Skin of body (tissue), 2 donors: ENCODE results near the gene SEC31A. TPM values are rescaled to one million over a fixed set of nuclear protein-coding genes. Genes with fewer than 3 reads are reported as not detected.

Experiments used
- DNase-seq: peaks from one replicate; lab custom pipeline; 2025; lab: John Stamatoyannopoulos, UW
- total RNA-seq: library from RNA; depleted of rRNA; stranded (reverse); fragments of >200 nt; gene quantifications from one replicate; pipeline ENCODE4 v1.2.3, GENCODE V29; 2014

SEC31A gene
- total RNA-seq, 1 donor from 2014 or later = 264 TPM

- DNase-seq = no peak
These were observed 93.4 kb downstream of the SEC31A start for GRCh38 chr4:82797405-82798111.

DNA sequence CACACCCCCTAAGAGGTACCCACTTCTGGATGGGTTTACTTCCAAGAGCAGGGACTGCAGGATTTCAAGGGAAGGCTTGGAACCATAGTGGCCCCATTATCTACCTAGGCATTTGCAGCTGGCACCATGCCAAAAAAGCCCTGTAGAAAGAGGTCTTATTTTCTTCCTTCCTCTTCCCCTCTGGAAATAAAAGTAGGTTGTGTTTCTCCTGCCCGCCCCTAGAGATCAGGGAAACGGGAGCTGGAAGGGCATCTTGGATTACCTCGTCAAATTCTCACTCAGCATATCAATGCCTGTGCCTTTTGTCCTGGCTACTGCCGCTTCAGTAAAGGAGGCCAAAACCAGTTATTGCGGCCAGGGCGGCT, 93.9 kb downstream of the SEC31A start:
- no peak for DNase-seq

DNA sequence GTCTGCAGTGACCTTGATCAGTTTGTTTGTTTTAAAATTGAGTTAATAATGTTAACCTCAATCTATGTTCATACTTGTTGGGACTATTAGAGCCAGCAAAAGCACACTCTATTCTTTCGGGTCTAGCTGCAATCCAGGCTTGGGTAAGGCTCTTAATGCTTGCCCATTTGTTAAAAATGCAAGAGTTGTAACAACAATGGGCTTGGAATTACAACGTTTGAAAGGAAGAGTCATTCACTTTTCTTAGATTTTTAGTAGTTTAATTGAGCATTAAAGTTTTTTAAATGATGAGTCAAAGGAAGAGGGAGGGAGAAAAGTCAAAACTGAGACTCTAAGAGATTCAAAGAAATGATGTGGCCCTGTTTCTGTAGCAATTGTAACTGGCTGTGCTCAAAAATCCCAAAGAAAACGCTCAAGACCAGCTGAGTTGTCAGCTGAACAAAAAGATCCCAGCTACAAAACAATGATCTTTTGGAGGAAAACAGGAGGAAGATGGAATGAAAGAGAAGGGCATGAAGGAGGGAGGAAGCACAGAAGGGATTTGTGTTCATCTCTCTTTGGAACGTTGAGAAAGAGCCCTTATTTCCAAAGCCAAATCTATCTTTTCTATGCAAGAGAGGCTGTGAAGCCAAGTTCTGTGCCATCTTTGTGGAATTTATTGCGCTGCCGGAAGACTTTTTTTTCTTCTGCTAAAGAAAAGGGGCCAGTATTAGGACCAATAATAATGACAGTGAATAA, 97.9 kb downstream of the SEC31A start:
- DNase-seq = no peak

- DNase-seq = no peak
These were observed 99.8 kb downstream of the SEC31A start for GRCh38 chr4:82791179-82791578.

DNA sequence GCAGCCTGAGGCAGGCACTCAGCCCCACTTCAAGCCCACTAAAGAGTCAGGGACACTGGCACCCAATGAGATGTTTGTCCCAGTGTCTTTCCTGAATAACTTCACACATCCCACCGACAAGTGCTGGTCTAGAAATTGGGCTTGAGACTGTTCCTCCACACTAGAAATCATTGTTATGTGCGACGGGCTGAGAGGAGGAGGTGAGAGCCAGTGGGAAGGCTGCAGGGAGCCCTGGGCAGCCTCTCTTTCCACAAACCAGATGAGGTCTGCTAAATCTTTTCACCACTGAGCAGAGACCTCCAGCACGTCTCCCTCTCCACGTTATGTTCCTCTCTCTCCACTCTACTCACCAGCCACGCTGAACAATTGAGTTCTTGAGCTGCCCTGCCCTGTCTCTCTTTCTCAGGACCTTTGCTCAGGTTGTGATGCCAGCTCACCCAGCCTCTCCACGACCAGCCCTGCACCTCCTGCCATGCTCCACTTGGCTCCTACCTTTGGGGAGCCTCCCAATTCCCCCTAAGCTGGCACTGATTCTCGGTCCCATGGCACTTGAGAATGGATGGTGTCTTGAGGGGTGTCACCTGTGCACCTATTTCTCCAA, 100.8 kb downstream of the SEC31A start:
- no peak for DNase-seq

DNA sequence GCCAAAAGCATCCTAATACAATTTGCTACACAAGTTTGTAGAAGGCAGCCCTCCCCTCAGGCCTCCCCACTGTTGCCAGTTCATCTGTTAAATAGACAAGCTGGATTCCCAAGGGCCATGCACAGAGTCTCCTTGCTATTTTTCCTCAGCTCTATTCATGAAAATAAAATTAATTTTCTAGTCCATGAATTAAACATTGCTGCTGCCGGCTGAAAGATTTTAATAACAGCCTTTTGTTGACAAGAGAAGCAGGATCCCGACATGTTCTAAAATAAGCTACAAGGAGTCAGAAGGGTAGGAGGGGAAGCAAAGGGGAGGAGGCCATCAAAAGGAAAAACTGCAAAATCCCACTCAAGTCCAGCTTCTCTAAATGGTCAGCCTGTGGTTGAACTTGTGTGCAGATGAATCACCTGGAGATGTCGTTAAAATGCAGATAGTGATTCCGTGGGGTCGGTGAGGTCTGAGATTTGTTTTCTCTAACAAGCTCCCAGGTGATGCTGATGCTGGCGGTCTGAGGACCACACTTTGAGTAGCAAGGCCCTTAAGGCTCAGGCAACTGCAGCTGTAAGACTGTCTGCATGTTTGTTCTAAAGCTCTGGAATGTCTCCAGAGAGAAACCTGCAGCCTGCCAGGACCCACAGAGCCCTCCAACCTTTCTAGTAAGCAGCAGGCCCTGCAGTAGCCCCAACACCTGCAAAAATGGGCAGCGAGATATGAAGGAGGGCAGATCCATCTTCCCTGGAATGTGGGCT, 101.8 kb downstream of the SEC31A start:
- no peak for DNase-seq

GRCh38 chr4:82787342-82787741, 103.6 kb downstream of the SEC31A start:
- DNase-seq = no peak

GRCh38 chr4:82786828-82787227, 104.1 kb downstream of the SEC31A start:
- no peak for DNase-seq

DNA sequence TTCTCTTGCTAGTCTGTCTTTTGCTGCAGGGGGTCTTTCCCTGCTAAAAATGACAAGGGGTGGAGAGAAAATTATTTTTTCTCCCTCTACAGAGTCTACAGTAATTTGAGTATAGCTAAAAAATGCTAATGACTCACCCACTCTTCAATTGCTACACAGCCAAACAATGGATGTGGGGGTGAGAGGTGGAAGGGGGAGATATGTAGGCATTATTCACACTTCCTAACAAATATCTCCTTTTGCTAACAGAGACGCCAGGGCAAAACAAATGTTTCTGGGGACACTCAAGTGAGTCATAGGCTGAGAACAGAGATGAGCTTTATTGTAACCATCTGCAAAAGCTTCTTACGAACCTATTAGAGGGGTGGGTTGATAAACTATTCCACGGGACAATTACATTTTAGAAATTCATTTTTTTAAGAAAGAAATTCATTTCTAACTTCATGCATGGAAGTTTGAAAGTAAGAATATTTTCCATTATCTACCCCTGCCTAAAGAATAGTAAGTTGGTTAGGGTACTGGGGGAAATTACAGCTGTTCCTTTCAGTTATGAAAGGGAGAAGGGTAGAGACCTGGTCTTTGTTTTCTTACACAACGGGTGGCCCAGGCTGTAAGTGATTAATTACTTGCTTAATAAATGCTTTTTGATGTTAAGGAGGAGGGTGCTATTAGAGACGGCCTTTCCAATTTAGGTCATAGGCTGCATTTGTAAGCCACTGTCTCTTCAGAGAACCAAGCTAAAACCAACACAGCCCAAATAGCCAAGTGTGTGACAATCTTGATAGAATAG, 105.1 kb downstream of the SEC31A start:
- no peak for DNase-seq

GRCh38 chr4:82784681-82785610, 106.0 kb downstream of the SEC31A start:
- DNase-seq = no peak

GRCh38 chr4:82782626-82783345, 108.2 kb downstream of the SEC31A start:
- no peak for DNase-seq

GRCh38 chr4:82780752-82781231, 110.2 kb downstream of the SEC31A start:
- DNase-seq = peak; percentile 32

GRCh38 chr4:82780170-82780751, 110.7 kb downstream of the SEC31A start:
- no peak for DNase-seq

DNA sequence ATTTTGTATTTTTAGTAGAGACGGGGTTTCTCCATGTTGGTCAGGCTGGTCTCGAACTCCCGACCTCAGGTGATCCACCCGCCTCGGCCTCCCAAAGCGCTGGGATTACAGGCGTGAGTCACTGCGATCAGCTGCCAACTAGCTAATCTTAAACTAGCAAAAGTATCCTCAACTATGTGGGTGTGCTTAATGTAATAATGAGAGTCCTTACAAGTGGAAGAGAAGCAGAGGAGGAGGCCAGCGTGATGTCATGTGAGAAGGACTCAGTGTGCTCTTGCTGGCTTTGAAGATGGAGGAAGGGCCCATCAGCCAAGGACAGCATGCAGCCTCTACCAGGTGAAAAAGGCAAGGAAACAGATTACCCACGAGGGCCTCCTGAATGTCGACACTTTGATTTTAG, 111.9 kb downstream of the SEC31A start:
- no peak for DNase-seq

DNA sequence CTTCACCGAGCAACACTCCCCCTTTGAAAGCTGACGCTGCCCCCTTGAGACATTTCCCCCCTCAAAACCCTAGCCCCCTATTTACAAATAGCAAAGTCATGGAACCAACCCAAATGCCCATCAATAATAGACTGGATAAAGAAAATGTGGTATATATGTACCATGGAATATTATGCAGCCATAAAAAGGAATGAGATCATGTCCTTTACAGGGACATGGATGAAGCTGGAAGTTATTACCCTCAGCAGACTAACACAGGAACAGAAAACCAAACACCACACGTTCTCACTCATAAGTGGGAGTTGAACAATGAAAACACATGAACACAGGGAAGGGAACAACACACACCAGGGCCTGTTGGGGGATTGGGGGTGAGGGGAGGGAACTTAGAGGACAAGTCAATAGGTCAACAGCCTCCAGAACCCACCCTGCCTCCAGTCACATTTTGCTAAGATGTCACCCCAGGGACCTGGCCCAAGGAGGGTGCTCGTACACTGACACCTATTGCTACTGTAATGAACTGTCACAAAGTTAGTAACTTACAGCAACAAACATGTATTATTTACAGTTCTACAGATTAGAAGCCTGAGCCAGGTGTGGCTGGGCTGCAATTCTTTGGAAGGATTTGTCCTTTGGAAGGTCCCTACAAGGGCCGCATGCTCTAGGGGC, 113.0 kb downstream of the SEC31A start:
- no peak for DNase-seq

DNA sequence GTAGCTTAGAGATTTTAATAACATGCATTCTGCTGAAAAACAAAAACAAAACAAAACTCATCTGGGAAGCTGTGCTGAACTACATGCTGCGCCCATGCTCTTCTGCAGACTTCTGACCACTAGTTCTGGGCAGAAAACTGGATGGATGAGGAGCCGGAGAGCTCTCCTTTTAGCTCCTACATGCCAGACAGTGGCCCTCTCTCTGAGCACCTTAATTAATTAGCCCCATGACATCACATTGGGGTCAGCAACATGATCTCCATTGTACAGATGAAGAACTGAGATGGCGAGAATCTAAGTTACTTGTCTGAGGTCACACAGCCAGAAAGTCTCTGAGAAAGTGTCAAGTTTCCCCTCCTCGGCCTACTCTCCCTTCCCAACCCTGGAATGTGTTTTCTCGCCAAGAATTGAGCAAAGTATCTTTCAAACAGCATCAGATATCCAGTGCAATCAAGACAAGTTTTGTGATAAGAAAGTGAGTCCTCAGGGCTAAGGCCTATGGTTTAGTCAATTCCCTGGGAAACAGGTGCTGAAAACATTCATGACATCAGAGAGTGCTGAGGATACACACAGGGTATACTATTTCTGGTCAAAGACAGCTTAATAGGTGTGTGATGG, 113.9 kb downstream of the SEC31A start:
- DNase-seq = no peak

- DNase-seq = no peak
These were observed 115.7 kb downstream of the SEC31A start for GRCh38 chr4:82775243-82775642.

- DNase-seq = no peak
These were observed 116.2 kb downstream of the SEC31A start for GRCh38 chr4:82774711-82775171.
